NCI-H2081 treated with DMSO at 0.1 percent for 48 hours (cell line): ENCODE measurements around the gene PALM2AKAP2.

Experiments
- DNase-seq: peaks from one replicate; lab custom pipeline; 2025; lab: John Stamatoyannopoulos, UW

The PALM2AKAP2 gene

DNA sequence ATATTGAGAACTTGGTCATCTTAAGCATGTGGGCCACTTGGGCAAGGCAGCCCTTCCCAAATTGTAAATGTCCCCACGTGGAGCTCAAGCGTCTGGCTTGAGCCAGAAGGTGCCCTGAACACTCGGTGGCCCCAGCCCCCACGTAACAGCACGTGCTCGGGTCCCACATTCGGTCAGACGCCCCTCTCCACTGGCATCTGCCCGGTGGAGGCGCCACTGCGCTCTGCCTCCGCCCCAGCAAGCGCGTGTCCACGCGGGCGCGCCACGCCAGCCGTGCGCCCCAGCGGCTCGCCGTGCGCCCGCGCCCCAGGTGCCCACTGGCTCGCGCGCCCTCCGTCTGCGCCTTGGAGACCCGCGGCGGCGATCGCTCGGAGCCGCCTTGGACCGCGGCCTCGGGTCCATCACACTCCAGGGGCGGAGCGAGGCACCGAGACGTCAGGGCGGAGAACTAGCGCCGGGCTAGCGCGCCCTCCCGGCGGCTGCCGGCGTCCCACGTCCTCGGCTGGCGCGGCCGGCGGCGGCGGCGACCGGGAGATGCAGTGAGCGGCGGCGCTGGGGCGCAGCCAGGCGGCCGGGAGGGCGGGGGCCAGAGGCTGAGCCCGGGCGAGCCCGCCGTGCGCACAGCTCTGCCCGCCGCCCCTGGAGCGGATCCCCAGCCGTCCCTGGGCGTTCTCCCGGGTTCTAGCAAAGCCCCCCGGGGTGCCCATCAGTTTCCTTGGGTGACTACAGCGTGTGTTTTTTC lies at the start of gene PALM2AKAP2:
Gene PALM2AKAP2 (plus strand): TSS at position 488 of the 742 bp plus-strand sequence. CDS start 291 bp downstream, outside the sequence.
- no peak for DNase-seq

DNA sequence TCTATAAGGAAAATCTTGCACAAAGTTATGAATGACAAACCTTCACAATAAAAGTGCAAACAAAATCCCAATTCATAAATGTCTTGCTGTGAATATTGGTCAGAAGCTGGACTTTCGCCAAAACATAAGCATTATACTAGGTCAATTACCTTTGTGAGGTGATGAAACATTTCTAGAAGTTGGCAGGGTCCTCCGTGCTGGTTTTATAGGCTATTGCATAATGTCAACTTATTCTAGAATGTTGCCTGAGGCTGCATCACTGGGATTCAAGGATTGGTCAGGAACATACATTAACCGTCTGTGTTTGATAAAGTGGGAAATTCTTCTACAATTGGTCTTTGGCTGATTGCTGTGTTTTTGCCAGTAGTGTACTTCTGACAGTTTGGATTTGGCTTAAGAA lies 49.8 kb upstream of the PALM2AKAP2 start:
- DNase-seq, result peak; percentile 39

DNA sequence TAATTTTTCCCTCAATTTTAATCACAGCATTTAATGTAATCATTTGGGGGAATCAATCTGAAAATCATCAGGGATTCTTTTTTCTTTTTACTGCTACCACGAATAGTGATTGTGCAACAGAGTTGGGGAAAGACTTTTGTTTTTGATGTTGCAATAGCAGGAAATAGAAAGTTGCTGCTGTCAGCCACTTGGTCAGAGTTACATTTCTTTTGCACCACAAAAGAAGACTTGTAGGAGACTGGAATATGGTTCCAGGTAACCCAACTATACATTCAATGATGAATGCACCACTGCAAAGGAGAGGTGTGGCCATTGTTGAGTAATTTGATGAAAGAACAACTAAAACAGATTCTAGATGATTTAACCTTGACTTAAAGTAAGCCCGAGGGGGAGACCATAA lies 46.3 kb upstream of the PALM2AKAP2 start:
- DNase-seq, result no peak

DNA sequence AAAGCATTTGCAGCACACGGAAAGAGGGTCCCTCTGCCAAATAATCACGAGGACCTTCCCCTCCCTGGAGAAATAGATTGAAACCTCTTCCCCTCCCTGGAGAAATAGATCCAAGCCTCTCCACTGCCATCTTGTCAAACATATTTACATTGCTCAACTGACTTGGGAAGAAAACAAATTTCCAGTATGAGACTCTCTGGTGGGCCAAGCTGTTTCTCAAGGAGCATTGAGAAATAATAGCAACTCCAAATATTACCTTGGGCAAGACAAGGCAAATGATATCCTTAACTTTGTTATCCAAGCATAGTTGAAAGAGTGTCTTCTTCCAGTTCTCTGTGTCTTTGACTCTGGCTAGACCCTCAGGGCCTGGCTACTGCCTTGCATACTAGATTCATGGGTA lies 45.2 kb upstream of the PALM2AKAP2 start:
- DNase-seq, result no peak

DNA sequence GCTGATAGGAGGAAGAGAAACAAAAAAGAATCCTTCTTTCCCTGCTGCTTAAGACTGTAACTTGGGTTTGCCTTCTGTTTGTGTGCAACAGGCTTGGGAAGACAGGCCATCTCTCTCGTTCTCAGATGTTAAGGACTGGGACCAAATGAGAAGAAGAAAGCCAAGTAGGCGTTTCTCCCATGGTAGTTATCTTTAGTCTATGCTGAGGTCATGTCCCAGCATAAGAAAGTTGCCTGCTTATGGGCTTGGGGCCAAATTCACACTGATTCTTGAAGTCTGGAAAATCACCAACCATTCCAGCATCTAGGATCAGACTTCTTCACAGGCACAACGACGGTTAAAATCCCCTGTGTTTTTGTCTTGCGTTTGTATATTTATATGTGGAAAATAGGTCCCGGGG lies 44.2 kb upstream of the PALM2AKAP2 start:
- no peak for DNase-seq

DNA sequence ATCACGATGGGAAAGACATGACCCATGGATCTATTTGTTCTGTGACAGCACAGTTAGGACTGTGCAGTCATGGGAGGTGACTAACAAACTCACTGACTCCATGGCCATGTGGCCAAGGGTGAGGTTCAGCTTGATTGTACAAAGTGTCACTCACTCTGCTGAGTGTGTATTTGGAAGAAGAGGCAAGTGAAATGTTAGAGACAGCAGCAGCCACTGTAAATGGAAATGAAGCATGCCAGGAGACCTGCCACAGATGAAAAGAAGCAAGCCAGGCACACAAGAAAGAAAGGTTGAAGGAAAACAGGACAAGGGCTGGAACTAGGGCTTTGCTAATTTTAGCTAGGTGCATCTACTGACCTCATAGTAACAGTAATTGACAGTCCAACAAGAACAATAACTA lies 42.7 kb upstream of the PALM2AKAP2 start:
- no peak for DNase-seq

DNA sequence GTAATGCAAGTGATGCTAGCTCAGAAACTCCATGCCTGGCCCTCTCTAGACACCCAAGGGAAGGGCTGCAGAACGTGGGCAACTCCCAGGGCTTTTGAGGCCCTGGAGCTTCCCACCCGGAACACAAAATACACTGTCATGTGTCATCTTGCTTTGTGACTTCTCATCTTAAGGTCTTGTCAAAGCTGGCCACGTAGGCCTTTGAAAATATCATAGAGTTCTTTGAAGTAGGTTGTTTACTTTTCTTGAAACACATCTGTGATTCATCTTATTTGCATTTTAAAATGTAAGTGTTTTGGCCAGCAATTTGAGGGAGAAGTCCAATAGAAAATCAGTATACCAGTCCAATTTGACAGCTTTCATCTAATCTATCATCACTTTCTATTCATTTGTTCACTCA lies 40.2 kb upstream of the PALM2AKAP2 start:
- no peak for DNase-seq

DNA sequence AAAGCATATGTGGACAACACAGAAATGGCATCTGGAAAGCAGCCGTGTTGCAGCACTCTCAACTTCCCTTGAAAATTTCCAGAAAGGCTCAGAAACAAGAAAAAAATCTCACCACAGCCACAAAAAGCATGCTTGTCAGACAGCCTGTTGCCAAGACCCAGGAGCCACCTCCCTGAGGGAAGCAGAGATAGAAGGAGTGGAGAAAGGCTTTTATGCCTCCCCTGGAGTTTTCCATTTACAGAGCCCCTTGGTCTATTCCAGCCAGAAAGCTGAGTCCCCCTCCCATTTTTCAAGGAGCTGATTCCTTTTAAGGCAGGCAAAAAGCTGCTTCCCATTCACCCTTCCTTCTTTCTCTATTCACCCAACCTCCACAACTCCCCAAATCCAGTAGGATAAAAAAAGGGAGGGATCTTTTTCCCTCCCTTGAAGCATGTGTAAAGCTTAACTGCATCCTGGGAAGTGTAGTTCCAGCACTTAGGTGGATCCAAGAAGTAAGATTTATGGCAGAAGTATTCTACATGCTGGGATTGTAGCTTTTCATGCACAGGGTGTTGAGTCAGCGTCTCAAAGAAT lies 37.1 kb upstream of the PALM2AKAP2 start:
- DNase-seq, result no peak

DNA sequence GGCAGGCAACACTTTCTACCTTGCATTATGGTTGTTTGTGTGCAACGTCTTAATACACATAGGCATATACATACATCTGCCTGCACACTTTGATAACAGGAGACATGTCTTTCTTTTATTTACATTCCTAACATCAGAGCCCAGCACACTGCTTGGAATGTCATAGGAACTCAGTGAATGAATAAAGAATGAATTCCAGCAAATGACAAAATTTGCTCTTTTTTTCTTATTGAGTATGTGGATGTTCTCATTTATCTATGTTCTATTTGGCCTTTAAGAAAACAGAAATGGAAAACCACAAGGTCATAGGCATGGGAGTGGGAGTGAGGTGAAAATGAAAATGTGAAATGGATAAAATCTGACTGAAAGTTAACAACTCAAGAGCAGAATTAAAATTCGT lies 36.3 kb upstream of the PALM2AKAP2 start:
- DNase-seq, result no peak

DNA sequence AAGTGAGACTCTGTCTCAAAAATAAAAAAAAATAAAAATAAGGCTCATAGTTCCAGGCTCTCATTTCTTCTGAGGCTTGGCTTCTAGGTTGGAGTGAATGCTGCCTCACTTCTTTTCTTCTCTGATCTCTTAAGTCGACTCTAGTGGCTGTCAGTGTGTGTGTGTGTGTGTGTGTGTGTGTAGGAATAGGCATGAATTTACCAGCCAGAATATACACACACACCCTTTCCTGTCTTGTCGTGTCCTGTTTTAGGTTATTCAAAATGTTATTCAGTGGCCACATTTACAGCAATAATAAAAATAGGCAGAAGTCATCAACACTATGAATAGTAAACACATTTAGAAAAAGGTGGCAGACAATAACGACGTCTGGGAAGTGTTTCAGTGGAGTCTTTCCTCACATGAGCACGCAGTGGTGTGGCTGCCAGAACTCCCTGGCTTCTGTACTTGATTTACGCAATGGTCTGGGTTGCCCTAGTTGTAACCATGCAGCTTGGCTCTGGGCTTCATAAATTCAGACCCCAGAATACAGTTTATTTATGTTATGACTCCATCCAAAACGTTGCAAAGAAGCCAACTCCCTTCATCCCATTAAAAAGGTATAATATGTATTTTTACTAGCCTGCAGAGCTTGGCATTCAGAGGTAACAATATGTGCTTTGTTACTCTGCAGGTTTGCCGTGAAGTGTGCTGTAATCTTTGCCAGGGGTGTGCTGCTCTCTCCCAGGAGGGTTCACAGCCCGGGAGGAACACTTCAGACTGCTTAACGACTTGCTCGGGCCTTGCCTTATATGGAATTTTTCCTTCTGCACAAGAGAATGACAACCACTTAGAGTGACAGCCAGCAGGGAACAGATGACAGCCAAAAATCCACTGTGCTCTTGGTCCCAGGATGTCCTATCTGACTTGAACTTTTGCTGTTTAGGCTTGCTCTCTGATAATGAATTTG lies 34.4 kb upstream of the PALM2AKAP2 start:
- no peak for DNase-seq

DNA sequence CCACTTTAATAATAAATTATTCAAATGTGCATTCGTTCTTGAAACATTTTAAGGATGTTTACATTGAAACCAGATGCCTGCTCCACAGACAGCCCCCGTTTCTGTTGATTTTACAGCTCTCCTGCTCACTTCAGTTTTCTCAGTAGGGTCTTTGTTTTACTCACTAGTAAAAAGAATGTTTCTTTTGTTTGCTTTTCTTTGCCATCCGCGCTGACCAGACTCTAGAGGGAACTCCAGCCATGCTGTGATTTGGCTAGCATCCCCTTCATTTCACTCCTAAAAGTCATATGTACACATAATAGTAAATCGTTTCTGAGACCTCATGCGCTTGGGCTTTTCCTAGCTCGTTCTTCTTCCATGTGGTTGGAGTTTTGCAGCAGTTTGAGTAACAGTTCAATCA lies 28.7 kb upstream of the PALM2AKAP2 start:
- no peak for DNase-seq

DNA sequence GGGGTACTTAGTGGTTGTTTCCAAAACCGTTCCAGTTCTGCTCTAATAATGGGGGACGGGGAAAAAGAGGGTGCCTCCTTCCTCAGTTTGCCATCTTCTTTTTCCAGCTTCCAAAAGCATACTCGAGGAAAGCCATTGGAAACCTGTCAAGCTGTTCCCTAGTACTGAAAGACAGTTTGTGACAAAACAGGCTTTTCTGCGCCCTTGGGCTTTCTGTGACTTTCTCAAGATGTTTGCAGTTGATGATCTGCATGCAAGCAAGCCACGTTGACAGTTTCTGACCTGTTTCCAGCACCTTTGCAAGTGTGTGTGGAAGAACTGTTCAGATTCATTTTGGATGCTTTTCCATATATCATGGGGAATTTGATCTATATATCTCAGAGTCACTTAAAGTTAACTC lies 26.7 kb upstream of the PALM2AKAP2 start:
- DNase-seq, result no peak

DNA sequence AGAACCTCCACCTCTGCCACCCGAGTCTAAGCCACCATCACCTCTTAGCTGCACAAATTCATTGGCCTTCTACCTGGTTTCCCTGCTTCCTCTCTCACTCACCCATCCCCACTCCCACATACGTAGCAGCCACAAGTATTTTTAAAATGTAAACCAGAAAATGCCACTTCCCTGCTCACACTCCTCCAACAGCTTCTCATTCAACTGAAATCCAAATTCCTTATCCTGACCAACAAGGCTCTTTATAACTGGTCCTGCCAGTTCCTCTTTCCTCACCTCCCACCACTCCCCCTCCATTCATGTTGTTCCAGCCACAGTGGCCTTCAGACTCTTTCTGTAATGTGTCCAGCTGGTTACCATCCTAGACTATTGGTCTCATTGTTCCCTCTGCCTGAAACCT lies 25.0 kb upstream of the PALM2AKAP2 start:
- DNase-seq, result no peak

DNA sequence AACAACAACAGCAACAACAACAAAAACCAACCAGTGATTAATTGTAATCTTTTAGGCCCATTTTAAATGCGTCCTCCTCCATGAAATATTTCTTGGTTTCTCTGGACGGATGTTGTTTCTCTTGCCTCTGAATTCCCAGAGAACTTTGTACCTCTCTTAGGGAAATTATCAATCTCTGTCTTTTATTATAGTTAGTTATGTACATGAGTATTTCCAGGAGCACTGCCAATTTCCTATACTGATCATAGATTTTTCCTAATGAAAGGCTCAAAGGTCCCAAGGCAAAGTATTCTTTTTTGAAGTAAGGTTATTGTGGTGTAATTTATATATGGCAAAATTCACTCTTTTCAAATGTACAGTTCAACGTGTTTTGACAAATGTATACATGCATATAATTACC lies 20.4 kb upstream of the PALM2AKAP2 start:
- no peak for DNase-seq

DNA sequence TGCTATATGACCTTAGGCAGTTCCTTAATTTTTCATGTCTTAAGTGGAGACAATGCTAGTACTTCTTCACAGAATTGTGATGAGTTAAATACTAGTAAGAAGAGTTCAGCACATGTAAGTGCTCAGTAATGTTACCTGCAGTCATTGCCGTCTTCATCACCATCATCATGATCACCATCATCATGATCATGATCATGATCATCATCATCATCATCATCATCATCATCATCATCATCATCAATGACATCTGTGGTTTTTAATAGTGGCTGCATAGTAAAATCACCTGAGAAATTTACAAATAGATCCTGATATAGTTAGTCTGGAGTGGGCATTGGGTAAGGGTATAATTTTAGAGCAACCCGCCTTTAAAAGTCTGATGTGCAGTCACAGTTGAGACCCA lies 14.7 kb upstream of the PALM2AKAP2 start:
- no peak for DNase-seq

DNA sequence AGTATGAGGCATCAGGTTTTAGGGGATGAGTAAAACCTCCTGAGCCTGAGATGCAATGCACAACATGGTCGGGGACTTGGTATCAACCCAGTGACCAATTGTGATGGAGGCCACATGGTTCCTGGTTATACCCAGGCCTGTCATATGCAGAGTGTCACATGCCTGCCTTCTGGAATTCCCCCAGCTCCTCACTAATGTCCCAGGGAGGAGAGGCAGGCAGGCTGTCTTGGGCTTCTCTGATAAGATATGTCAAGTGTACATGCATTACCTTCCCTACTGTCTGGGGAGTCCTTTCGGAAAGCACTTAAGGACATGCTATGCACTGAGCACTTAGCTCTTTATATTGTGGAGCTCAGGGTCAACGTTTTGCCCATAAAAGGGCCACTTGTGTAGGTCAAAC lies 14.2 kb upstream of the PALM2AKAP2 start:
- DNase-seq, result no peak

DNA sequence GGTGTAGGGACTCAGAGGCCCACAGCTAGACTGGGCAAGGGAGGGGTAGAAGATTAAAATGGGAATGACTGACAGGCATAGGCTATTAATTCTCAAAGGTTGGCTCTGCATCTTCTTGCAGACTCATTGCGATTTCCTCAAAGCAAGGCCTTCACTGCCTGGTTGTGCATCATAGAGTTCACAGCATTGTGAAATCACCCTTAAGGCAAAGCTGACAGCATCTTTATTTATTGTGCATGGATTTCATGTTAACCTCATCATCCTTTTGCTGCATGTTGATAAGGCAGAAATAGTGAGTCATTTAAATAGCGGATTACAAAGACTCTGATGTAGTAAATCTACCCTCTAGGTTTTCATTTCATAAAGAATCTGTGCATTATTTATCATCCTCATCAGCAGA lies 13.6 kb upstream of the PALM2AKAP2 start:
- DNase-seq, result no peak

DNA sequence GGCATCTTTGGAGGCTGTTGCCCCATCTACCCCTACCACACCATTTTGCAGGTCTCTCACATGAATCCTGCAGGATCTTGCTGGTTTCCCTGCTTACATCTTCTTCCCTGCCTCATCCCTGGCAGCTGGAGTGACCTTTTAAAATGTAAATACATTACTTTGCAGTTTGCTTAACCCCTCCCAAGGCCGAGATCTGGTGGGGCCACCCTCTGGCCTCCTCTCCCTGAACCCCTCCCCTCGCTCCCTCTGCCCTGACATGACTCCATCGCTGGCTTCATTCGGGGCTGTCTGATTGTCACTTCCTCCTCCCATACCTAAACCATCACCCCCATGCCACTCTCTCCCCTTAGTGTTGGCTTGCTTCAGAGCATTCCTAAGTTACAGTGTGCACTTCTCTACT lies 12.6 kb upstream of the PALM2AKAP2 start:
- no peak for DNase-seq

DNA sequence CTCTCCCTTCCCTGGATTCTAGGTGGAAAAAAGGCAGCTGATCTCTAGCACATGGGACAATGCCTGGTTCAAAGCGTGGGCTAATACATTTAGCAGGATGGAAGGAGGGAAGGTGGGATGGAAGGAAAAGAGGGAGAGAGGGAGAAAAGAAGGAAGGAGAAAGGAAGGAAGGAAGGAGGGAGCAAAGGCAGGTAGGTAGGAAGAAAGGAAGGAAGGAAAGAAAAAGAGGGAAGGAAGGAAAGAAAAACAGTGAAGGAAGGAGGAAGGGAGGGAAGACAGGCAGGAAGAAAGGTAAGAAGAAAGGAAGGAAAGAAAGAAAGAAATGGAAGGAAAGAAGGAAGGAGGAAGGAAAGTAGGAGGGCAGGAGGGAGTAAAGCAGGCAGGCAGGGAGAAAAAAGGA lies 12.2 kb upstream of the PALM2AKAP2 start:
- no peak for DNase-seq

DNA sequence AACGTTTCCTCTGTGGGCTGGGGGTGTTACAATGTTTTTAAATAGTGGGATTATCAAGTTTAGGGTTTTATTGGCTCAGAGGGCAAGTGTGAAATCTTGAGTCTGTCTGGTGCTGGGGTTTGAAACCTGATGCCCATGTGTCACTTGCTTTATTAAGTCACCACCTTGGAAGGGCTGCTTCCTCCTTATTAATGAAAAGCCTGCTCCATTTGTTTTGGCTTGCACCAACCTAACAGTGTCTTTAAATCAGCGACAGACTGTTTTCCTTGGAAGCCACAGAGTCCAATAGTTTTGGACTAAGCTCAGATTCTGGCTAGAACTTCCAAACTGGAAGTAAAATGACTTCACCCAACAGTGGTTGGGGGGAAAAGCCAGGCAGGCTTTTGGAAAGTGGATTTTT lies 10.7 kb upstream of the PALM2AKAP2 start:
- DNase-seq, result no peak

DNA sequence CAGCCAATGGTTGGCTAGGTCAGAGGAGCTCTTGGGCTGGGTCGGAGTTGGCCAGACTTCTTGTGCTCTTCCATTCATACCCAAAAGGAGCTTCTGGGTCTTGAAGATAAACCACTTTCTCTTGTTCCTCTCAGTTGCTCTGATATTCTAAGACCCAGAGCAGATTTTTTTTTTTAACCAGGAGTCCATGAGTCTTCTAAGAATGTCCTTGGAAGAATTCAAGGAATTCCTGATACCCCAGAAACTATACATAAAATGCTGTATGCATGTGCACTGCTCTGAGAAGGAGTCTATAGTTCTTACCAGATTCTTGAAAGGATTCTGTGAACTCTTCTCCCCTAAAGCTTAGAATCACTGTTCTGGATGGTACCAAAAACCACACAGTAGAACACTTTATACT lies 9.9 kb upstream of the PALM2AKAP2 start:
- no peak for DNase-seq

DNA sequence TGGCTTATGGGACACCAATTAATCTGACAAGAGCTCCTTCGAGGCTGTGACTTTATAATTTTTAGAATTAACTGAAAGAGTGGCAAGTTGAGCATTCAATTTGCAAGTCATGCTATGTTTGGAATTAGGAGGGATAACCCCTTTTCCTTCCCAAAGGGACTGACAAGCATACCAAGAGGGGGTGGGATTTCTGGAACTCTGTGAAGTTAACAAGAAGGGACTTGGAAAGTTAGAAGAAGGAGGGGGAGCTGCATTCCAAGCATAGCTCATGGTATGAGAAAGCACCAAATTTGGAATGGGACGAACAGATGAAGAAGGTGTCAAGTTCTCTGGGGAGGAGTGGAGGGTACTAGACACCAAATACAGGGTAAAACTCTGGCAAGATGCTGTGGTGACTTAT lies 8.9 kb upstream of the PALM2AKAP2 start:
- DNase-seq, result no peak
